ENCODE results near the gene PELI2. TPM values are rescaled to one million over a fixed set of nuclear protein-coding genes. Genes with fewer than 3 reads are reported as not detected.

Gene PELI2
- polyA plus RNA-seq, 1 donor (not counting 4 experiments of a cell fraction or from before 2014, with no cell fraction given): not detected

GRCh38 chr14:56206596-56206995 is 88.4 kb downstream of the PELI2 start:
- Histone ChIP-seq H2AFZ (ENCODE audit: control insufficient read depth, low read length) (no peak overlapping the region), H3K27me3 (ENCODE audit: control insufficient read depth, extremely low read depth, insufficient read depth, low read length) (no peaks in the 10 kb centered on the region), H4K20me1 (ENCODE audit: control insufficient read depth, extremely low read depth, insufficient read depth, low read length) (no peaks in the 10 kb centered on the region), H3K36me3 (ENCODE audit: control insufficient read depth in 2 of 2, extremely low read depth in 1 of 2, insufficient read depth in 2 of 2, low read length in 2 of 2) (no peaks in the 10 kb centered on the region), H3K4me3 (ENCODE audit: control insufficient read depth in 2 of 3, extremely low read depth in 1 of 3, insufficient read depth in 2 of 3, low read depth in 1 of 3, low read length in 3 of 3) (no peak overlapping the region), H3K27ac (ENCODE audit: control insufficient read depth, insufficient read depth, low read length) (no peak overlapping the region), H3K4me2 (ENCODE audit: control insufficient read depth, extremely low read depth, insufficient read depth, low read depth, low read length) (no peak overlapping the region), H3K9ac (ENCODE audit: control insufficient read depth, extremely low read depth, insufficient read depth, low read length) (no peak overlapping the region), H3K79me2 (ENCODE audit: control insufficient read depth, insufficient read depth, low read length) (no peaks in the 10 kb centered on the region), H3K4me1 (ENCODE audit: control insufficient read depth, extremely low read depth, insufficient read depth, low read length) (no peaks in the 10 kb centered on the region), H3K9me1 (ENCODE audit: control insufficient read depth, extremely low read depth, insufficient read depth, low read length) (no peaks in the 10 kb centered on the region), H3K9me3 (ENCODE audit: control insufficient read depth, low read depth, low read length) (no peaks in the 10 kb centered on the region)
- DNase-seq (ENCODE audit: low read depth, low spot score): no peak
- FAIRE-seq: peak; percentile 5
- dilution Hi-C loops (cut with MboI; ENCODE audit: extremely low pct_ligation_motif_present, low sequenced_read_pairs): no loop called here
- TF ChIP-seq EZH2 (IDR thresholded peaks at IDR 0.05; ENCODE audit: low read length): no peak
- TF ChIP-seq CTCF (optimal IDR thresholded peaks at IDR 0.05 in 1 of 3, IDR thresholded peaks at IDR 0.05 in 1 of 3, conservative IDR thresholded peaks at IDR 0.05 in 1 of 3; ENCODE audit: extremely low read depth in 1 of 3, insufficient read depth in 2 of 3, low read length in 3 of 3): no peak

GRCh38 chr14:56207626-56208292 is 89.5 kb downstream of the PELI2 start:
- no peaks in the 10 kb centered on the region for H4K20me1 ChIP-seq (ENCODE audit: control insufficient read depth, extremely low read depth, insufficient read depth, low read length)
- no peak overlapping the region for H3K27ac ChIP-seq (ENCODE audit: control insufficient read depth, insufficient read depth, low read length)
- H3K9me1 ChIP-seq (ENCODE audit: control insufficient read depth, extremely low read depth, insufficient read depth, low read length): no peaks in the 10 kb centered on the region
- TF ChIP-seq EZH2 (IDR thresholded peaks at IDR 0.05; ENCODE audit: low read length) (no peak), CTCF (optimal IDR thresholded peaks at IDR 0.05 in 1 of 3, IDR thresholded peaks at IDR 0.05 in 1 of 3, conservative IDR thresholded peaks at IDR 0.05 in 1 of 3; ENCODE audit: extremely low read depth in 1 of 3, insufficient read depth in 2 of 3, low read length in 3 of 3) (no peak)
- no peaks in the 10 kb centered on the region for H3K36me3 ChIP-seq (ENCODE audit: control insufficient read depth in 2 of 2, extremely low read depth in 1 of 2, insufficient read depth in 2 of 2, low read length in 2 of 2)
- no peak overlapping the region for H3K9ac ChIP-seq (ENCODE audit: control insufficient read depth, extremely low read depth, insufficient read depth, low read length)
- no peaks in the 10 kb centered on the region for H3K27me3 ChIP-seq (ENCODE audit: control insufficient read depth, extremely low read depth, insufficient read depth, low read length)
- no peak overlapping the region for H3K4me3 ChIP-seq (ENCODE audit: control insufficient read depth in 2 of 3, extremely low read depth in 1 of 3, insufficient read depth in 2 of 3, low read depth in 1 of 3, low read length in 3 of 3)
- FAIRE-seq (no peak), DNase-seq (ENCODE audit: low read depth, low spot score) (no peak)
- H3K79me2 ChIP-seq (ENCODE audit: control insufficient read depth, insufficient read depth, low read length): no peaks in the 10 kb centered on the region
- dilution Hi-C loops (cut with MboI; ENCODE audit: extremely low pct_ligation_motif_present, low sequenced_read_pairs): no loop called here
- no peak overlapping the region for H3K4me2 ChIP-seq (ENCODE audit: control insufficient read depth, extremely low read depth, insufficient read depth, low read depth, low read length)
- no peaks in the 10 kb centered on the region for H3K9me3 ChIP-seq (ENCODE audit: control insufficient read depth, low read depth, low read length)
- no peaks in the 10 kb centered on the region for H3K4me1 ChIP-seq (ENCODE audit: control insufficient read depth, extremely low read depth, insufficient read depth, low read length)
- no peak overlapping the region for H2AFZ ChIP-seq (ENCODE audit: control insufficient read depth, low read length)

Data from keratinocyte (primary cell).